OCI-LY1 (cell line): ENCODE data around the gene RAF1.

Experiments
- CTCF ChIP-seq: fragments of 200-600 bp; sonication (generic), shearing (Covaris generic); IDR thresholded peaks from 2 replicates; pipeline ENCODE4 v1.5.1; 2017; ENCODE audit warnings: mild to moderate bottlenecking, antibody characterized with exemption, low read length, moderate library complexity, mixed read lengths
- EZH2 ChIP-seq: fragments of 200-600 bp; sonication (generic), shearing (Covaris generic); IDR thresholded peaks from 2 replicates; pipeline ENCODE4 v1.8.0; 2017; ENCODE audit warnings: borderline replicate concordance, mixed run types, mild to moderate bottlenecking, antibody characterized with exemption, low read length, moderate library complexity, mixed read lengths

DNA sequence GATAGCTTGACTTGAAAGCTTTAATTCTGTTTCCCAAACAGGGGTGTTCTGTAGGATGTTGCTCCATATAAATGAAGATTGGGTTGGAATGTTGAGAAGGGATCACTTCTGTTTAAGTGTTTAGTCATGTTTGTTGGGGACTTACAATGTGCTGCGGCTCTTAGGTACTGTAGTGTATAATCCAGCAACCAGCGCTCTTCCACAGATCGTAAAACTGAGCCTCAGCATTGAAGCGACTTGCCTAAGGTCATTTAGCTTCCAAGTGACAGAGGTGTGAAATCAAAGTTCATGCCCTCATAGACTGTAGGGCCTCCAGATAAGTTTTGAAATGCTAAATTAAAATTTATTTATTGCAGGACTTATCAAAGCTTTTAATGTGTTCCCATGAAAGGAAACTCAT lies 105.2 kb downstream of the RAF1 start:
- no peak for TF ChIP-seq CTCF
- no peak for TF ChIP-seq EZH2
